H9 (cell line): ENCODE measurements around the gene F13B. TPM values are rescaled to one million over a fixed set of nuclear protein-coding genes. Genes with fewer than 3 reads are reported as not detected.

Source experiments
- total RNA-seq: library from RNA; stranded (reverse); gene quantifications from 2 replicates; pipeline ENCODE4 v1.2.1, GENCODE V29; 2021

Gene F13B
- total RNA-seq, 1 experiment from 2014 or later: not detected

Other genes starting within 250 kb of the F13B start
- not detected in 2 replicates for gene CFHR1, start 247.5 kb downstream of the F13B start, total RNA-seq
- not detected in 2 replicates for gene CFHR4, start 179.2 kb downstream of the F13B start, total RNA-seq
- not detected in 2 replicates for gene CFHR2, start 123.5 kb downstream of the F13B start, total RNA-seq
- gene CFHR5, start 89.7 kb downstream of the F13B start, total RNA-seq: not detected in 2 replicates
- 32.4 and 34.9 TPM in 2 replicates for gene ASPM, start 79.4 kb upstream of the F13B start, total RNA-seq
- gene ZBTB41, start 134.0 kb upstream of the F13B start, total RNA-seq: 4.7 TPM in 2 replicates
- gene CRB1, start 201.0 kb upstream of the F13B start, total RNA-seq: not detected in 2 replicates